A673 (cell line): ENCODE results near the gene PPP2R3B.

Source experiments
- CTCF ChIP-seq: fragments of 300-800, 200-600 bp; sonication (generic); conservative IDR thresholded peaks from 2 replicates; pipeline ENCODE4 v1.5.1; 2017; ENCODE audit warnings: low read depth, mild to moderate bottlenecking, antibody characterized with exemption, low read length, moderate library complexity, mixed read lengths
- EZH2 ChIP-seq: fragments of 200-600 bp; sonication (generic); IDR thresholded peaks from 2 replicates; pipeline ENCODE4 v1.6.1; 2017; ENCODE audit warnings: borderline replicate concordance, low read depth, mild to moderate bottlenecking, mixed read lengths, antibody characterized with exemption, low read length; ENCODE audit not compliant: poor library complexity, severe bottlenecking

- TF ChIP-seq EZH2 (no peak), CTCF (no peak)
Measured at GRCh38 chrX:288561-288991, 98.1 kb downstream of the PPP2R3B start.
